GDM1 (cell line): ENCODE measurements around the gene HAPSTR1.
A peak's percentile ranks its signal among the peaks of the same experiment; 100 is the strongest.
"Not testable (repeated sequence)": the region's sequence is repeated elsewhere in the genome, so short reads cannot be mapped to it uniquely, and the experiment has no call there.

Experiments
- DNase-seq: peaks from one replicate; lab custom pipeline; 2025; lab: John Stamatoyannopoulos, UW

The HAPSTR1 gene

DNA sequence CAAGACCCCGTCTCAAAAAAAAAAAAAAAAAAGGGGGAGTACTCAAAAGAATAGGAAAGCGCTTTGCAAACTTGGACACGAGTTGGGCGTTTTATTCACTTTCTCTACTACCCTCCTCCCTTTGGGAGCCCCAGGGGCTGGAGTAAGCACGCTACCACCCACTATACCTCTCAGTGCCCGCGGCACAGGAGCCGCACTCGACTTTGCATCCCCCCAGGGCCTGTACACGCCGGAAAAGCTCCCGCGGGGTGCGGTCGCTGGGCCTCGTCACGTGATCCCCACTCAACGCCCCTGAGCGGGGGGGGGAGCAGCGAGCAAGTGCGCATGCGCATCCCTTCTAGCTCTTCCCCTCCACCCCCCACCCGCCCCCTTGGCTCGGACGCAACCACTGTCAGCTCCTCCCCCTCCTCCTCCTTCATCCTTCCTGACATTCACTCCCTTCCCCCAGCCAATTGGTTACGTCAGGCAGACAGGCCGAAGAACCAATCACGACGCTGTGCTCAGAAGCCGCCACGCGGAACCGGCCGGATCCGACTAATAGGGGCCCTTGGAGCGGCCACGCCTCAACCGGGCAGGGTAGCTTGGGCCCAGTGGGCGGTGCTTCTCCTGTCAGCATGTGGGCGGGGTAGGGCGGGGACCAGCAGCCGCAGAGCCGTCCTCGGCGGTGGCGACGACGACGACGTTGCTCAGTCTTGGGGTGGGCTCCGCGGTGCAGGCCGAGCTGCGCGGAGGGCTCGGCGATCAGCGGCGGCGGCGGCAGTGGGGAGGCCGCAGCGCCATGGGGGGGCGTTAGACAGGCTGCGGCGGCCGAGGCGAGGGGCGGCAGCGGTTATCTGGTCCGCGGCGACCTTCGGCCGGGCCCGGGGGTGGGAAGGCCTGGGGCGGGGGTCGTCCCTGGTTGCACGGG is at the start of gene HAPSTR1:
Gene HAPSTR1, plus strand, starts transcription at position 685 of the 907 bp plus-strand sequence. CDS start 401 bp downstream, outside the sequence.
- peak; percentile 100 for DNase-seq

DNA sequence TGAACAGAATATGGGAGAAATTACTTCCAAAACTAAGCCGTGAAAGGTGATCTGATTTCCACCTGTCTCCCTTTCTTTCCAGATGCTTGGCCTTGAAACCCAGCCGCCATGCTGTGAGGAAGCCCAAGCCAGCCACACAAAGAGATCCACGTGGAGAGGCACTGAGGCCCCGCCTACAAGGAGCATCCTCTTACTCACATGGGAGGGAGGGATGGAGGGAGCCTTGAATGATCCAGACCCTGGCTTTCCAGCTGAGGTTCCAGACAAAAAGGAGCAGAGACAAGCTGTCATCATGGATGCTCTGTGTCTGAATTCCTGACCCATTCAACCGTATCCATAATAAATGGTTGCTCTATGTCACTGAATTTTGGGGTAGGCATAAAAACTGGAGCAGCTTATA is 48.9 kb upstream of the HAPSTR1 start:
- DNase-seq: no peak

DNA sequence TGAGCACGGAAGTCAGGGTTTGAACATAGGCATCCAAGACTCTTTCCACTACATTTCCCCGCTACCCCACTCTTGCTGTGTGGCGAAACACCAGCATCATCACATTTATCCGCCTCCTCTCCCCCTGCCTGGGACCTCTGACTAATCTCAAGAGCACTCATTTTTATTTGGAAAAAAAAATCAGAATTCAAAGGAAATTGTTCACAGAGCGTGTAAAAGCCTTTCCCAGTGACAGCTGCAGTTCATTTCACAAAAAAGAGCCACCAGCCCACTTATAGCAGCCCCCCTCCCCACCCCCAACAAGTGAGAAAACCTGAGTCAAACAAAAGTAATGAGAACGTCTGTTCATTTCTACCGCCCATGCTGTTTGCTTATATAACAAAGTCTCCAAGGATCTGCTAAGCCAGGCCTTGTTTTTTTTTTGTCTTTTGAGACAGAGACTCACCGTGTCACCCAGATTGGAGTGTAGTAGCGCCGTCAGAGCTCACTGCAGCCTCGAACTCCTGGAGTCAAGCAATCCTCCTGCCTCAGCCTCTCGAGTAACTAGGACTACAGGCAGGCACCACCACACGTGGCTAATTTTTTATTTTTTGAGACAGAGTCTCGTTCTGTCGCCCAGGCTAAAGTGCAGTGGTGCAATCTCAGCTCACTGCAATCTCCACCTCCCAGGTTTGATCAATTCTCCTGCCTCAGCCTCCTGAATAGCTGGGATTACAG is 48.3 kb upstream of the HAPSTR1 start:
- no peak for DNase-seq

DNA sequence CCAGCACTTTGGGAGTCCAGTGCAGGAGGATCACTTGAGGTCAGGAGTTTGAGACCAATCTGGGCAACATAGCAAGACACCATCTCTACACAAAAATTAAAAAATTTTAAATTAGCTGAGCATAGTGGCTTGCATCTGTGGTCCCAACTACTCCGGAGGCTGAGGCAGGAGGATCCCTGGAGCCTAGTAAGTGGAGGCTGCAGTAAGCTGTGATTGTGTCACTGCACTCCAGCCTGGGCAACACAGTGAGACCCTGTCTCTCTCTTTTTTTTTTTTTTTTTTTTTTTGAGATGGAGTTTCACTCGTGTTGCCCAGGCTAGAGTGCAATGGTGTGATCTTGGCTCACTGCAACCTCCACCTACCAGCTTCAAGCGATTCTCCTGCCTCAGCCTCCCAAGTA is 45.9 kb upstream of the HAPSTR1 start:
- DNase-seq: not testable (repeated sequence)

GRCh38 chr16:9046667-9047055 is 44.8 kb upstream of the HAPSTR1 start:
- DNase-seq: no peak

GRCh38 chr16:9047689-9048301 is 43.6 kb upstream of the HAPSTR1 start:
- peak; percentile 73 for DNase-seq

DNA sequence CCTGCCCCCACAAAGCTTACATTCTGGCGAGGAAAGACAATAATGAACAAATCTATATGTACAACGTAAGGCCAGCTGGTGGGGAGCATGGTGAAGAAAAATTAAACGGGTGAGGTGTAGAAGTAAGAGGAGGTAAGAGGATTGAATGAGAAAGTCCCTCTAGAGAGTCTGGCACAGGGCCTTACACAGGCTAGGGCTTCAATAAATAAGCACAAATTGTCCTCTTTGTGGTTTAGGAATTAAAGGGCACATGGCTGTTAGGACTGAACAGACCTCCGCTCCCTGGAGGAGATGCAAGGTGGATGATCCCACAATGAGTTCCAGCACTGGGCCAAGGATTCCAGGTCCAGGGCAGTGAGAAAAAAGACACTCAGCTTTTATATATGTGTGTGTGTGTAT is 43.1 kb upstream of the HAPSTR1 start:
- no peak for DNase-seq

- DNase-seq: no peak
These were observed 42.2 kb upstream of the HAPSTR1 start for GRCh38 chr16:9049241-9049640.

GRCh38 chr16:9050102-9050830 is 41.2 kb upstream of the HAPSTR1 start:
- no peak for DNase-seq

DNA sequence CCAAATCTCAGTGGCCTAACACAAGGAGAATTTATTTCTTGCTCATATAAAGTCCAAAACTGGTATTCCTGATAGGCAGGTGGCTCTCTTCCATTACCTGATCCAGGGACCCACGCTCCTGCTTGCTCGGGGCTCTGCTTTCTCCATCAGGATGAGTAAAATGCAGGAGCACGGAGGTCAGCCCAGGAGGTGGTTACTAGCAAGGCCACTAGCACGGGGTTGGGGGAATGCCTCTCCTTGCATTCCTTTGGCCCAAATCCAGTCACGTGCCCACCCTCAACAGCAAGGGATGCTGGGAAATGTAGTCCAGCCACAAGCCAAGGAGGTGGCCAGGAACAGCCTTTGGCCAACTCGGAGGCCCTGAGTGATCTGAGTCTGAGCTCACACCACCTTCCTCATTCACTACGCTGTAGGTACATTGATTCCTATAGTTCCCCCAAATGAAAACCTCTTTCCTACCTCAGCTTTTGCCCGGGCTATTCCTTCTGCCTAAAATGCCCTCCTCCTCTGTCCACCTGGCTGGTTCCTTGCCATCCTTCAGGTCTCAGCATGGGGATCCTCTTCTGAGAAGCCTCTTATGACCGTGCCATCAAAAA is 38.3 kb upstream of the HAPSTR1 start:
- no peak for DNase-seq

DNA sequence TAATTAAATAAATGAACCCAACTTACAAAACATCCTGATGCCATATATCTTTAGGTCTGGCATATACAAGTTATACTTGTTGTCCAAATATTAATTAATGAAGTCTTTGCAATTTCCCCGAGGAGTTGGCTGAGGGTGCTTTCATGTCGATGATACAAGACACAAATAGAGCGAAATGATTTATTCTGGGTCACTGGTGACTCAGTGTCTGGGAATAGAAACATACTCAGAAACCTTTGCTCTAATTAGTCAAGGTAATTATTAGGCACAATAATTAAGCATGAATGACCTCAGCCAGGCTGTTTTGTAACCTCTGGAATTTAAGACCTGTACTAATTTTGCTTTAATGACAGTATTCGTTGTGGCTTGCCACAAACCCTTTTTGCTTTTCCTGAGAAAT is 37.0 kb upstream of the HAPSTR1 start:
- DNase-seq: no peak

DNA sequence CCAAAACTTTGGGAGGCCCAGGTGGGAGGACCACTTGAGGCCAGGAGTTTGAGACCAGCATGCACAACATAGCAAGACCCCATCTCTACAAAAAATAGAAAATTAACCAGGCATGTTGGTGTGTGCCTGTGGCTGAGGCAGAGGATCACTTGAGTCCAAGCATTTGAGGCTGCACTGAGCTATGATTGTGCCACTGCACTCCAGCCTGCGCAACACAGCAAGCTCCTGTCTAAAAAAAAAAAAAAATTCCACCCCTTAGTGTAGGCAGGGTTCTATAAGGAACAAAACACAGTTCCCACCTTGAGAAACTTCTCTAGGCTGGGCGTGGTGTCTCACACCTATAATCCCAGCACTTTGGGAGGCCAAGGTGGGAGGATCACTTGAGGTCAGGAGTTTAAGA is 36.3 kb upstream of the HAPSTR1 start:
- DNase-seq: no peak

DNA sequence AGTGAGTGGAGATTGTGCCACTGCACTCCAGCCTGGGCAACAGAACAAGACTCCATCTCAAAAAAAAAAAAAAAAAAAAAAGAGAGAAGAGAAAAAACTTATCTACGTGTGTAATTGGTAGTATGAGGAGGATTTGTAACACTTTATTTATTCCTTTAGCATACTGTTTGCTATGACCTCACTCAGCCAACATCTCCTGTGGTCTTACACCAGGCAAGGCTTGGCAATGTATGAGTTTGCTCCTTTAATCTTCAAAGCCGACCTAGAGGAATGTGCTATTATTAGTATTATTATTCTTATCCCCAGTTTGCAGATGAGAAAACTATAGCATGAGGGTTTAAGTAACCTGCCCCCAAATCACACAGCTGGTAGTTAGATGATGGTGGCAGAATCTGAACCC is 35.8 kb upstream of the HAPSTR1 start:
- no peak for DNase-seq

- DNase-seq: no peak
These were observed 35.4 kb upstream of the HAPSTR1 start for GRCh38 chr16:9056061-9056460.

- DNase-seq: no peak
These were observed 33.2 kb upstream of the HAPSTR1 start for GRCh38 chr16:9058211-9058610.

- DNase-seq: no peak
These were observed 31.2 kb upstream of the HAPSTR1 start for GRCh38 chr16:9060225-9060624.

DNA sequence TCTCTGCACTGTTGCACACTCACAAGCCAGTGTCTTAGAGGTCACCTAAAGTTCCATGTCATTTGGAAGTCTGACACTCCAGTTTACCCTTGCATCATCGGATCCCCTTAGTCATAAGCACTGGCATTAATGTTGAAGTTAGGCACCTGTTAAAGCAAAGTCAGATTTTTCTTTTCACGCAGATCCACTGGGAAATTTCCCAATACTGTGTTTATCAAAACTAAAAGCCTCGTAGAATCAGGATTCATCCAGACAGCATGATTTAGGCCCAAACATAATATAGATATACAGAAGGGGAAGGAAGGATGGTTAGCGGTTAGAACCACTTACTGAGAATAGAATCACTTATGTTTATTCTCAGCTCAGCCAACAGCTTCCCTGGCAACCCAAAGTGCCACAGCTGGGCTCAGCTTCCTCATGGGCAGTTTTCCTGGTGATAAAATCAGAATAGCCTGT is 30.1 kb upstream of the HAPSTR1 start:
- DNase-seq: no peak

DNA sequence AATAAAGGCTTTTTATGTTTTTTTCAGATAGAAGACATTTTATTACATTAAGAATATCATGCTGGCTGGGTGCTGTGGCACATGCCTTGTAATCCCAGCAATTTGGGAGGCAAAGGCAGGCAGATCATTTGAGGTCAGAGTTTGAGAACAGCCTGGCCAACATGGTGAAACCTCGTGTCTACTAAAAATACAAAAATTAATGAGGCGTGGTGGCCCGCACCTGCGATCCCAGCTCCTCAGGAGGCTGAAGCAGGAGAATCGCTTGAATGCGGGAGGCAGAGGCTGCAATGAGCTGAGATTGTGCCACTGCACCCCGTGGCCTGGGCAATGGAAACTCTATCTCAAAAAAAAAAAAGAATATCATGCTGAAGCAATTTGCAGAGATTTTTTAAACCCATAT is 29.1 kb upstream of the HAPSTR1 start:
- no peak for DNase-seq

DNA sequence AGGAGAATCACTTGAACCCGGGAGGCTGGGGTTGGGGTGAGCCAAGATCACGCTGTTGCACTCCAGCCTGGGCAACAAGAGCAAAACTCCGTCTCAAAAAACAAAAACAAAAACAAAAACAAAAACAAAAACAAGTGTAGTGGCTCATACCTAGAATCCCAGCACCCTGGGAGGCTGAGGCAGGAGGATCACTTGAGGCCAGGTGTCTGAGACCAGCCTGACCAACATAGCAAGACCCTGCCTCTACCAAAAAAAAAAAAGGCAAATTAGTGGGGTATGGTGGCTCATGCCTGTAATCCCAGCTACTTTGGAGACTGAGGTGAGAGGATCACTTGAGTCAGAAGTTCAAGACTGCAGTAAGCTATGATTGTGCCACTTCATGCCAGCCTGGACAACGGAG is 26.4 kb upstream of the HAPSTR1 start:
- no peak for DNase-seq

GRCh38 chr16:9068886-9069285 is 22.6 kb upstream of the HAPSTR1 start:
- DNase-seq: no peak

DNA sequence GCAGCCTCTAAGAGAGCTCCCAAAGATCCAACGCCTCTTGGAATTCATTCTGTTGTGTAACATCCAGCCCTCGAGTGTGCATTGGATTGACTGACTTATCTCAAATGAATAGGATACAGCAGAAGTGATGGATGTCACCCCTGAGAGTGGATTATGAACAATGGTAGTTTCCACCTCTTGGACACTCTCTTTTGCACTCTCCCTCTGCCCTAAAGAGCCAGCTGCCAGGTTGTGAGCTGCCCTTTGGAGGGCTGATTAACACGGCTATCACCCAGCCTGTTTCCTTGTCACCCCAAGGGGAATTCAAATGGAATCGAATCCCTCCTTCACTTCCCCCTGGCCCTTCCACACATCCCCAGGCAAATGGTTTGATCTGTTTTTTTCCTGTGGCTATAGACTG is 21.2 kb upstream of the HAPSTR1 start:
- no peak for DNase-seq

- DNase-seq: no peak
These were observed 20.1 kb upstream of the HAPSTR1 start for GRCh38 chr16:9071377-9071776.
